GM06990 (cell line): ENCODE measurements around the gene LARGE1.

Experiments
- DNase-seq: peaks from one replicate; pipeline ENCODE4 v3.0.0-alpha.2; 2011; ENCODE audit not compliant: insufficient read length; ENCODE audit errors: extremely low read depth
- H3K27me3 ChIP-seq: replicated peaks from 2 replicates; pipeline ENCODE4 v1.6.0; 2011; ENCODE audit warnings: low read length; ENCODE audit not compliant: control insufficient read depth, insufficient read depth
- H3K36me3 ChIP-seq: 2 replicates; pipeline ENCODE4 v1.5.1; 2011; ENCODE audit warnings: low read length; ENCODE audit not compliant: control insufficient read depth, insufficient read depth
- H3K4me3 ChIP-seq: replicated peaks from 2 replicates; pipeline ENCODE4 v1.5.1; 2011; ENCODE audit warnings: low read depth, mild to moderate bottlenecking, control low read depth, low read length
- TF ChIP-seq, protein P1 (sequence below): IDR thresholded peaks from 2 replicates; pipeline ENCODE4 v1.5.1; 2011; ENCODE audit warnings: low read length, control low read depth, mild to moderate bottlenecking, inconsistent platforms; ENCODE audit not compliant: insufficient read depth, poor library complexity, severe bottlenecking

Gene LARGE1

DNA sequence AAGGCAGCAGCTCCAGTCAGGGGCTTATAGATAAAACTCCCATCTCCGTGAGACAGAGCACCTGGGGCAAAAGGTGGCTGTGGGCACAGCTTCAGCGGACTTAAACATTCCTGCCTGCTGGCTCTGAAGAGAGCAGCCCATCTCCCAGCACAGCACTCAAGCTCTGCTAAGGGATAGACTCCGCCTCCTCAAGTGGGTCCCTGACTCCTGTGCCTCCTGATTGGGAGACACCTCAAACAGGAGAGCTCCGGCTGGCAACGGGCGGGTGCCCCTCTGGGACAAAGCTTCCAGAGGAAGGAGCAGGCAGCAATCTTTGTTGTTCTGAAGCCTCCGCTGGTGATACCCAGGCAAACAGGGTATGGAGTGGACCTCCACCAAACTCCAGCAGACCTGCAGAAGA lies 279.4 kb downstream of the LARGE1 start:
- H3K4me3 ChIP-seq, result no peak overlapping the region
- TF ChIP-seq, protein P1, sequence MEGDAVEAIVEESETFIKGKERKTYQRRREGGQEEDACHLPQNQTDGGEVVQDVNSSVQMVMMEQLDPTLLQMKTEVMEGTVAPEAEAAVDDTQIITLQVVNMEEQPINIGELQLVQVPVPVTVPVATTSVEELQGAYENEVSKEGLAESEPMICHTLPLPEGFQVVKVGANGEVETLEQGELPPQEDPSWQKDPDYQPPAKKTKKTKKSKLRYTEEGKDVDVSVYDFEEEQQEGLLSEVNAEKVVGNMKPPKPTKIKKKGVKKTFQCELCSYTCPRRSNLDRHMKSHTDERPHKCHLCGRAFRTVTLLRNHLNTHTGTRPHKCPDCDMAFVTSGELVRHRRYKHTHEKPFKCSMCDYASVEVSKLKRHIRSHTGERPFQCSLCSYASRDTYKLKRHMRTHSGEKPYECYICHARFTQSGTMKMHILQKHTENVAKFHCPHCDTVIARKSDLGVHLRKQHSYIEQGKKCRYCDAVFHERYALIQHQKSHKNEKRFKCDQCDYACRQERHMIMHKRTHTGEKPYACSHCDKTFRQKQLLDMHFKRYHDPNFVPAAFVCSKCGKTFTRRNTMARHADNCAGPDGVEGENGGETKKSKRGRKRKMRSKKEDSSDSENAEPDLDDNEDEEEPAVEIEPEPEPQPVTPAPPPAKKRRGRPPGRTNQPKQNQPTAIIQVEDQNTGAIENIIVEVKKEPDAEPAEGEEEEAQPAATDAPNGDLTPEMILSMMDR, result no peak
- no peak for DNase-seq
- H3K27me3 ChIP-seq, result no peaks in the 10 kb centered on the region
- no peaks in the 10 kb centered on the region for H3K36me3 ChIP-seq

GRCh38 chr22:33639588-33640254 lies 280.6 kb downstream of the LARGE1 start:
- TF ChIP-seq, protein P1, result no peak
- Histone ChIP-seq H3K4me3 (no peak overlapping the region), H3K27me3 (no peaks in the 10 kb centered on the region), H3K36me3 (no peaks in the 10 kb centered on the region)
- no peak for DNase-seq

DNA sequence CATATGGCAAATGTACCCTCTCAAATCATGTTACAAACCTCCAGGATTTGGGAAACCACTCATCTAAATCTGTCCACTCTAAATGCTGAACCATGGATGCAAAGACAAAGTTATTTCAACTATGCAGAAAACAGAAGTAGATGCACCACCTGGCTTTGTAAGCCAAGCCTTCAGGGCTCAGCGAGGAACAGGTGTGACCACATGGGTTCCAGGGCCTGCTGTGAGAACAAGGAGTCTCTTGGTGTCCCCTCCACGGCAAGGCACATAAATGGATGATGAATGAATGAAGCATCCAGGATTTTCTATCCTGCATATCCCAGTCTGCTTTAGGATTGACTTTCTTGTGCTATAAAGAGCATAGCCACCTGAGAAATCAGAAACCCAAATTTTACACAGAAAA lies 284.5 kb downstream of the LARGE1 start:
- H3K27me3 ChIP-seq, result no peaks in the 10 kb centered on the region
- TF ChIP-seq, protein P1, result no peak
- H3K36me3 ChIP-seq, result no peaks in the 10 kb centered on the region
- no peak for DNase-seq
- no peak overlapping the region for H3K4me3 ChIP-seq

DNA sequence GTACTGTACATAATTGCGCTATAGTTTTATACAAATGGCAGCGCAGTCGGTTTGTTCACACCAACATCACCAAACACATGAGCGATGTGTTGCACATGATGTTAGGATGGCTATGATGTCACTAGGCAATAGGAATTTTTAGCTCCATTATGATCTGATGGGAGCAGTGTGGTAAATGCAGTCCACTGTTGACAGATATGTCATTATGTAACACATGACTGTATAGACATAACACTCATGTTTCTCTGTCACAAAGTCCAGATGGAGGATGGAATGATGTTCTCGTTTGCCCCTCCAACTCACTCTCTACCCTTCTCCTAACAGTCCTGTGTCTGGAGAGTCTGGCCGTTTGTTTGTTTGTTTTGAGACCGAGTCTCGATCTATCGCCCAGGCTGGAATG lies 288.5 kb downstream of the LARGE1 start:
- H3K27me3 ChIP-seq, result no peaks in the 10 kb centered on the region
- TF ChIP-seq, protein P1, result no peak
- no peaks in the 10 kb centered on the region for H3K36me3 ChIP-seq
- no peak overlapping the region for H3K4me3 ChIP-seq
- DNase-seq, result no peak

DNA sequence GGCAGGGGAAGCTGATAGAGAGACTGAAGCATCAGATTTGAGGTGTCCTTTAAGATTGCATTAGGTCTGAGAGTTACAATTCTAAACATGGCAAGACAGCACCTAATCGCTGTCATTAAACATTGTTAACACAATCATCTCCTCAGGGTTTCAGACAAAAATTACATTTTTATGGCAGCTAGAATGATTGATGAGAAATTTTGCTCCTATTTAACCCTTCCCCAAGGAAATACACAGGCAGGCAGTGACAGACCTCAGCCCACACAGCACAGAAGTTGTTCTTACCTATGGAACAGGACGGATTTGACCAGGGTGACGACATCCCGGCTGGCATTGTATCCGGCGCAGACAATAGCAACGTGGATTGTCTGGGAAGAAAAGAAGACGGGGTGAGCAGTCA lies 294.3 kb downstream of the LARGE1 start:
- Histone ChIP-seq H3K4me3 (no peak overlapping the region), H3K27me3 (no peaks in the 10 kb centered on the region), H3K36me3 (no peaks in the 10 kb centered on the region)
- TF ChIP-seq, protein P1, result no peak
- DNase-seq, result no peak

DNA sequence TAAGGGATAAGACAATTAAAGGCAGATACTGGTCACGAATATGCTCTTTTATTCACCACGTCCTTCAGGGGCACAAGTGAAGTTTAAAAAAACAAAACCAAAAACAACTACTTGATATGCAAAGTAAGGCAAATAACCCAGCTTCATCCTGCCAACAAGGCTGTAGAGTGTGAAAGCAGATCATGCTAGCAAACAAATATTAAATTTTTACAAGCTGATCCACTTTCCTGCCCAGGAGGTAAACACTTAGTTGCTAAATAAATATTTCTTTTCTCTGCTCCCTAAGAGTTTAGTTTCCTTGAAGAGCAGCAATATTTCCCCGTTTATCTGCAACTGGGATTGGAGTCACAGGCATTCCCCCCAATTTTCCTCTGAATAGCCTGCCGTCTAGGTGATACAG lies 300.2 kb downstream of the LARGE1 start:
- no peak overlapping the region for H3K4me3 ChIP-seq
- no peaks in the 10 kb centered on the region for H3K36me3 ChIP-seq
- no peaks in the 10 kb centered on the region for H3K27me3 ChIP-seq
- TF ChIP-seq, protein P1, result no peak
- no peak for DNase-seq
